ENCODE measurements around the gene DHCR7. TPM values are rescaled to one million over a fixed set of nuclear protein-coding genes. Genes with fewer than 3 reads are reported as not detected.
A peak's percentile ranks its signal among the peaks of the same experiment; 100 is the strongest.

DHCR7 gene, protein sequence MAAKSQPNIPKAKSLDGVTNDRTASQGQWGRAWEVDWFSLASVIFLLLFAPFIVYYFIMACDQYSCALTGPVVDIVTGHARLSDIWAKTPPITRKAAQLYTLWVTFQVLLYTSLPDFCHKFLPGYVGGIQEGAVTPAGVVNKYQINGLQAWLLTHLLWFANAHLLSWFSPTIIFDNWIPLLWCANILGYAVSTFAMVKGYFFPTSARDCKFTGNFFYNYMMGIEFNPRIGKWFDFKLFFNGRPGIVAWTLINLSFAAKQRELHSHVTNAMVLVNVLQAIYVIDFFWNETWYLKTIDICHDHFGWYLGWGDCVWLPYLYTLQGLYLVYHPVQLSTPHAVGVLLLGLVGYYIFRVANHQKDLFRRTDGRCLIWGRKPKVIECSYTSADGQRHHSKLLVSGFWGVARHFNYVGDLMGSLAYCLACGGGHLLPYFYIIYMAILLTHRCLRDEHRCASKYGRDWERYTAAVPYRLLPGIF
- total RNA-seq, result 10 to 100 TPM in 3 of 4 donors, 1 to 10 TPM in 1; 8.3 to 32.0 (median 23.7) TPM

DNA sequence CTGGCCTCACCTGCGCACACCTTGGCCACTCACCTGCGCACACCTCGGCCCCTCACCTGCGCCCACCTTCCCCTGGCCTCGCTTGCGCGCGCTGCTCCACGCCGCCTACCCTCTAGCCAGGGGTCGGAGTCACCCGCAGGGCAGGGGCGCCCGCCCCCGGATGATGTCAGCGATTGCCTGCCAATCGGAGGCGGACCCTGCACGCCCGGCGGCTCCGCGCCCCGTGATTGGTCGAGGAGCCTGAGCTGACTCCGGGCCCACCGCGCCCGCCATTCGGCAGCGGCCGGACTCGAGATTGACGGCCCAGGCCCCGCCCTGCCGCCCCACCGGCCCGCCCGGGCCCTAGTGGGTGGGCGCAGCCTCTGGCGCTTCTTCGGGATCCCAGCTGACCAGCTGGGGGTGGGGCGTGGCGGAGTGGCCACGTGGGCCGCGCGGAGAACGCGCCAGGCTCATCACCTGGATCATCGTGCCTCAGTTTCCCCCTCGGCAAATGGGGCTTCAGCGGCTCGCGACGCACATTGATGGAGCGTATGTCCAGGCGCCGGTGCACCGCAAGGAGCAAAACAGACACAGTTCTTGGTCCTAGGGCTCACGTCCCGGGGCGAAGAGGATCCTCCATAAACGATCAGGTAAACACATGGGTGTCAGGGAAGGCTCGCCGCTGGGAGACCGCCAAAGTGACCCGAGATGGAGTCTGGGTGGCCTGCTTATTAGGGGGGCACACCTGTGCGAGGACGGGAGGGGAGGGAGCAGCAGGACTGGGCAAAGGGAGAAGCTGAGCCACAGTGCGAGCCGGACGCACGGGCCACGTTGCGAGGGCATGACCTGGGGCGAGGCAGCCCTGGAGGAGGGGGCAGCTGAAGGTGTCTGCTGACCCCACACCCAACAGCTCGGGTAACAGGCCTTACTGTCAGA is at the start of gene DHCR7:
TSS of gene DHCR7 (minus strand) at position 137 of the 915 bp plus-strand sequence. CDS start 3,441 bp downstream, outside the sequence.
- 1 to 8% methylated on average over 11 to 68 of the region's 78 CpGs for WGBS, 2 donors
- intact Hi-C loops (cut with DNase I), result no loop called here
- peak; percentile 96 for DNase-seq
- H3K27ac ChIP-seq, result peak within 1 kb of the TSS in 2 of 3 donors; percentile 47 to 71
- no peaks in the 10 kb centered on the region for H3K36me3 ChIP-seq
- H3K9me3 ChIP-seq, result no peaks in the 10 kb centered on the region
- peak in 1 of 2 donors; percentile 73 for TF ChIP-seq POLR2A (IDR thresholded peaks at IDR 0.05)
- TF ChIP-seq, protein P1, sequence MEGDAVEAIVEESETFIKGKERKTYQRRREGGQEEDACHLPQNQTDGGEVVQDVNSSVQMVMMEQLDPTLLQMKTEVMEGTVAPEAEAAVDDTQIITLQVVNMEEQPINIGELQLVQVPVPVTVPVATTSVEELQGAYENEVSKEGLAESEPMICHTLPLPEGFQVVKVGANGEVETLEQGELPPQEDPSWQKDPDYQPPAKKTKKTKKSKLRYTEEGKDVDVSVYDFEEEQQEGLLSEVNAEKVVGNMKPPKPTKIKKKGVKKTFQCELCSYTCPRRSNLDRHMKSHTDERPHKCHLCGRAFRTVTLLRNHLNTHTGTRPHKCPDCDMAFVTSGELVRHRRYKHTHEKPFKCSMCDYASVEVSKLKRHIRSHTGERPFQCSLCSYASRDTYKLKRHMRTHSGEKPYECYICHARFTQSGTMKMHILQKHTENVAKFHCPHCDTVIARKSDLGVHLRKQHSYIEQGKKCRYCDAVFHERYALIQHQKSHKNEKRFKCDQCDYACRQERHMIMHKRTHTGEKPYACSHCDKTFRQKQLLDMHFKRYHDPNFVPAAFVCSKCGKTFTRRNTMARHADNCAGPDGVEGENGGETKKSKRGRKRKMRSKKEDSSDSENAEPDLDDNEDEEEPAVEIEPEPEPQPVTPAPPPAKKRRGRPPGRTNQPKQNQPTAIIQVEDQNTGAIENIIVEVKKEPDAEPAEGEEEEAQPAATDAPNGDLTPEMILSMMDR (IDR thresholded peaks at IDR 0.05), result peak in 1 of 6 experiments; percentile 1
- H3K4me1 ChIP-seq, result peaks cover 13 to 24% of the 10 kb centered on the region in 2 donors
- no peaks in the 10 kb centered on the region for H3K27me3 ChIP-seq
- peak within 1 kb of the TSS; percentile 27 to 66 (median 59) for H3K4me3 ChIP-seq (replicated peaks in 1 of 3)

- Histone ChIP-seq H3K4me1 (peaks cover 0 to 7% of the 10 kb centered on the region in 2 donors), H3K27me3 (no peaks in the 10 kb centered on the region), H3K36me3 (peaks cover 34 to 54% of the 10 kb centered on the region in 2 donors), H3K4me3 (replicated peaks in 1 of 3) (no peak overlapping the region), H3K27ac (no peak overlapping the region), H3K9me3 (no peaks in the 10 kb centered on the region)
- WGBS, 2 donors, result 97 to 98% methylated on average over 13 of the region's 13 CpGs
- TF ChIP-seq, protein P1 (IDR thresholded peaks at IDR 0.05), result no peak
- no peak for TF ChIP-seq POLR2A (IDR thresholded peaks at IDR 0.05)
- intact Hi-C loops (cut with DNase I), result no loop called here
- no peak for DNase-seq
Observed at GRCh38 chr11:71496421-71496820, 48.2 kb upstream of the DHCR7 start.

GRCh38 chr11:71495286-71496230 is 47.4 kb upstream of the DHCR7 start:
- Histone ChIP-seq H3K4me3 (replicated peaks in 1 of 3) (no peak overlapping the region), H3K27me3 (no peaks in the 10 kb centered on the region), H3K9me3 (no peaks in the 10 kb centered on the region), H3K27ac (no peak overlapping the region), H3K4me1 (peaks cover 0 to 4% of the 10 kb centered on the region in 2 donors), H3K36me3 (peaks cover 34 to 58% of the 10 kb centered on the region in 2 donors)
- WGBS, 2 donors, result 95 to 96% methylated on average over 20 of the region's 20 CpGs
- TF ChIP-seq POLR2A (IDR thresholded peaks at IDR 0.05), result no peak
- TF ChIP-seq, protein P1 (IDR thresholded peaks at IDR 0.05), result no peak
- intact Hi-C loops (cut with DNase I), result no loop called here
- no peak for DNase-seq

DNA sequence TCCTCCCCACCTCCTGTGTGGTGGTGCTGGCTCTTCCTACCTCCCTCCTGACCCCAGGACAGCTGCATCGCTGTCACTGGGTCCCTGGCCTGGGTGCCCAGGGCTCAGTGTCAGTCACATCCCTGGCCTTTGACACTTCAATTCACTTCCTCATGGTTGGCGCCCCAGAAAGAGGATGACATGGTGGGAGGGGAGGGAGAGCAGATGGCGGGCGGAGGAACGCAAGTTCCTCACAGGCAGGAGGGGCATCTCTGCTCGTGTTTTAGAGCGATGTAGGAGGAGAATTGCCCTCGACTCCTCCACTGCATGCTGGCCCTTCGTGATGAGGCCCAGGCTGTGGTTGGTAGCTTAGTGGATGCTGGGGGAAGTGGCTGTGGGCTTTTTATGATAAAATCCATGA is 43.7 kb upstream of the DHCR7 start:
- Histone ChIP-seq H3K9me3 (no peaks in the 10 kb centered on the region), H3K36me3 (peaks cover 9 to 30% of the 10 kb centered on the region in 2 donors), H3K27me3 (no peaks in the 10 kb centered on the region), H3K27ac (no peak overlapping the region), H3K4me3 (replicated peaks in 1 of 3) (no peak overlapping the region), H3K4me1 (no peaks in the 10 kb centered on the region)
- TF ChIP-seq POLR2A (IDR thresholded peaks at IDR 0.05), result no peak
- TF ChIP-seq, protein P1 (IDR thresholded peaks at IDR 0.05), result no peak
- 93% methylated on average over 9 of the region's 9 CpGs for WGBS, 2 donors
- no peak for DNase-seq
- intact Hi-C loops (cut with DNase I), result no loop called here
